NCI-H1930 (cell line): ENCODE data around the gene DENND6A.
"Not testable (repeated sequence)": the region's sequence is repeated elsewhere in the genome, so short reads cannot be mapped to it uniquely, and the experiment has no call there.

Experiments used
- DNase-seq, 2 experiments: peaks; one replicate each; lab custom pipeline; 2025; lab: John Stamatoyannopoulos, UW

The DENND6A gene

GRCh38 chr3:57692133-57692395 lies 813 bp downstream of the DENND6A start:
- DNase-seq, result not testable (repeated sequence)

- no peak for DNase-seq
These were observed 1.3 kb downstream of the DENND6A start for GRCh38 chr3:57691411-57692132.

- DNase-seq, result no peak
These were observed 3.4 kb downstream of the DENND6A start for GRCh38 chr3:57689367-57690053.

- no peak for DNase-seq
These were observed 4.6 kb downstream of the DENND6A start for GRCh38 chr3:57688291-57688690.

- no peak for DNase-seq
These were observed 9.6 kb downstream of the DENND6A start for GRCh38 chr3:57683286-57683685.

- no peak for DNase-seq
These were observed 10.6 kb downstream of the DENND6A start for GRCh38 chr3:57682284-57682683.

GRCh38 chr3:57681691-57682090 lies 11.2 kb downstream of the DENND6A start:
- DNase-seq, result no peak

- DNase-seq, result no peak
These were observed 12.8 kb downstream of the DENND6A start for GRCh38 chr3:57680046-57680445.

- no peak for DNase-seq
These were observed 17.3 kb downstream of the DENND6A start for GRCh38 chr3:57675530-57675929.

GRCh38 chr3:57673156-57673555 lies 19.7 kb downstream of the DENND6A start:
- no peak for DNase-seq

- no peak for DNase-seq
These were observed 22.3 kb downstream of the DENND6A start for GRCh38 chr3:57670543-57670942.

- DNase-seq, result no peak
These were observed 31.5 kb downstream of the DENND6A start for GRCh38 chr3:57661404-57661803.

- DNase-seq, result no peak
These were observed 33.0 kb downstream of the DENND6A start for GRCh38 chr3:57659806-57660439.

- no peak for DNase-seq
These were observed 33.7 kb downstream of the DENND6A start for GRCh38 chr3:57659004-57659673.

- DNase-seq, result no peak
These were observed 34.3 kb downstream of the DENND6A start for GRCh38 chr3:57658536-57658935.

GRCh38 chr3:57655727-57656126 lies 37.1 kb downstream of the DENND6A start:
- DNase-seq, result no peak

- no peak for DNase-seq
These were observed 38.6 kb downstream of the DENND6A start for GRCh38 chr3:57654267-57654666.

- no peak for DNase-seq
These were observed 40.7 kb downstream of the DENND6A start for GRCh38 chr3:57652203-57652602.

GRCh38 chr3:57647292-57647940 lies 45.5 kb downstream of the DENND6A start:
- no peak for DNase-seq

GRCh38 chr3:57646723-57647122 lies 46.2 kb downstream of the DENND6A start:
- DNase-seq, result no peak

- DNase-seq, result no peak
These were observed 48.1 kb downstream of the DENND6A start for GRCh38 chr3:57644740-57645139.

GRCh38 chr3:57637391-57637790 lies 55.5 kb downstream of the DENND6A start:
- DNase-seq, result no peak
